ENCODE measurements around the gene RAB3B.

The RAB3B gene

DNA sequence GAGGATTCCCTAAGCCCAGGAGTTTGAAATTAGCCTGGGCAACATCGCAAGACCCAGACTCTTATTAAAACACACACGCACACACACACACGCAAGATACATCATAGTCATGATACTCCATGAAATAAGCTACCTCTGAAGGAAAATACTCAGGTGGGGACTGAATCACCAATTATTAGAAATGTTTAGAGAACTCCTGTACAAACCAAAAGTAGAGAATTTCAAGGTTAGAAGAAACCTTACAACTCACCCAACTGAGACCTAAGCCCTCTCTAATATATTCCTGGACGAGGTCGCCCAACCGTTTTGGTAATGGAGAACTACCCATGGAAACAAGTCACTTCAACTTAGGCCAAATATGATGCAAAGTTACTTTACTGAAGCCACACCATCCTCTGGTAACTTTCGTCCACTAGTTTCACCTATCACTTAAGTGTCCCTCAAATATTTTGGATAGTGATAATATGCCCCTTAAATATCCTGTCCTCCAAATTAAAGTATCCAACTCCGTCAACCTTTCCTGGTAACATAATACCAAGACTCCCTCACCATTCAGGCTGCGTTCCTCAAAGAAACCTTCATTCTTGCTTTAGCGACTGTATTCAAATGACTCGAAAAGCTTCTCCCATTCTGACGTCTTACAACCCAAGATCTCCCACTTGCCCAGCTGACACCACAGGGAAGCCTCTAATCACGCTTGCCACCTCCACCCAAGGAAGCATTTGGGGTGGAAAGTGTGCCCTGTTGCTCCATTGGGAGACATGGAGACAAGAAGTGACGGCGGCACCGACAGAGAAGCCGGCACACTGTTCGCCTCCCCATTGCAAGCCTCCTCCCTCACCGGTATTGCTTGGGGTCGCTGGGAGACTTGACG is 112.8 kb downstream of the RAB3B start:
- TF ChIP-seq CTCF (IDR thresholded peaks at IDR 0.05): no peak

DNA sequence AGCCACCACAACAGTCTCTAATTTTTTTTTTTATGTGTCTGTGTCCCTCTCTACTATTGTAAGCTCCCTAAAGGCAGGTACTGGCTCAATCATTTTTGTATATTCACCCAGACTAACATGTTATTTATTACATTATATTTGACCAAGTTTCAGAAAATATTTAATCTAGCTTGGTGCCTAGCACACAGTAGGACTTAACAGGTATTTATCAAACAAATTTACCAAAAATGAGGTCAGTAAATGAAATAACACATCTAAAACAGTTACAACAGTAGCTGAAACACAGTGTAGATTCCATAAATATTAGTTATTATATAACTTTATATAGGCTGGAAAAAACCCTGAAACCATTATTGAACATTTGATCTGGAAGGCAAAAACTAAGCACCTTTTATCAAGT is 114.7 kb downstream of the RAB3B start:
- no peak for TF ChIP-seq CTCF (IDR thresholded peaks at IDR 0.05)

- TF ChIP-seq CTCF (IDR thresholded peaks at IDR 0.05): no peak
These were observed 115.2 kb downstream of the RAB3B start for GRCh38 chr1:51875291-51875772.

DNA sequence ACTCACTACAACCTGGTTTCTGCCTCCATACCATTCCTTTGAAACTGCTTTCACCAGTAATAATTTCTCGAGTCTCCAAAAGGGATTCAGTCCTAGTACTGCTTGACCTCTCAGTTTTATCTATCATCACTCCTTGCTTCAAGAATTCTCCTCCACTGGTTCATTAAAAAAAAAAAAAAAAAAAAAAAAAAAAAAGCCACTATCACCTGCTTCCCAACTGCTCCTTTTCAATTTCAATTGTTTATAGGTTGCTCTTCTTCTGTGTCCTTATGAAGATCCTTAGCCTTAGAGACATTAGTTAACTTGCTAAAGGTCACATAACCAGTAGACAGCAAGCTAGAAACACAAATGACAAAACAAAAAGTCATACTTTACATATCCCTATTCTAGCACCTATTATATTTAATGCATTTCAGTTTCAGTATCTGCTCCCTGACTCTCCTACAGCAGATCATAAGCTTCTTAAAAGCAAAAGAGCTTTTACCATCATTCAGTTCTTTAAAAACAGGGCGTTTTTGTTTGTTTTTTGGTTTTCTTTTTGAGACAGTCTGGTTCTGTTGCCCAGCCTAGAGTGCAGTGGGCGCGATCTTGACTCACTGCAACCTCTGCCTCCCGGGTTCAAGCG is 119.0 kb downstream of the RAB3B start:
- no peak for TF ChIP-seq CTCF (IDR thresholded peaks at IDR 0.05)

DNA sequence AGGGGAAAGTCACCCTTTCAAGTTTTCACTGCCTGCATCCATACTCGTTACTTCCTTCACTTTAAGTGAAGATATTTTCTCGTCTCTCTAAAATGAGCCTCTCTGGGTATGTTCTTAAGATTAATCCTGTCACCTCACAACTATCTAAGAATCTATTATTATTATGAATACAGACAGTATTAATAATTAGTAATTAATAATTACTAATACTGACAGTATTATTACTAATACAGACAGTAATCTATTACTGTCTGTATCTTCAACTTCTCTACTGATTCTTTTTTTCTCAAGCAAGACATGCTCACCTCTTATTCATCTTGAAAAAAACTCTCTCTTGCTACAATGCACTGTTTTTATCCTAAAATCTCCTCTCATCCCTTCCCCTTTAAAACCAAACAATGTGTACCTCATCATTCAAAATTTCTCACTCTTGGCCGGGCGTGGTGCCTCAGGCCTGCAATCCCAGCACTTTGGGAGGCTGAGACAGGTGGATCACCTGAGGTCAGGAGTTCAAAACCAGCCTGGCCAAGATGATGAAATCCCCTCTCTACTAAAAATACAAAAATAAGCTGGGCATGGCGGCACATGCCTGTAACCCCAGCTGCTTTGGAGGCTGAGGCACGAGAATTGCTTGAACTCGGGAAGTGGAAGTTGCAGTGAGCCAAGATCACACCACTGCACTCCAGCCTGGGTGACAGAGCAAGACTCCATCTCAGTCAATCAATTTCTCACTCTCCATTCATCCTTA is 119.7 kb downstream of the RAB3B start:
- TF ChIP-seq CTCF (IDR thresholded peaks at IDR 0.05): no peak

GRCh38 chr1:51867479-51868232 is 122.8 kb downstream of the RAB3B start:
- TF ChIP-seq CTCF (IDR thresholded peaks at IDR 0.05): no peak

DNA sequence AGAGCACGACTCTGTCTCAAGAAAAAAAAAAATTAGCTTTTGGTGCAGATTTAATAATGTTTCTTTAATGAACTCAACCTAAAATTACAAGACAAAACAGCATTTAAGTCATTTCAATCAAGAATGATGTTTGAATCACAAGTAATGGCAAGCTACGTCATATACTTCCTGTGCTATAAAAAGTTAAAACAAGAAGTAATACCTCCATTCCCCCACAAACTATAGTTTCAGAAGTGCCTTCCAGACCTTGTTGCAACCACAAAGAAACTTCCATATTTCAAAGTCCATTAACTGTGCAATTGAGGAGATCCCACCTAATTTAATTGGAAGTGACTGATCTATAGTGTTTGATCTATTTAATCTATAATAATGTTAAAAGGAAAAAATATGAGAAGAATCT is 127.1 kb downstream of the RAB3B start:
- TF ChIP-seq CTCF (IDR thresholded peaks at IDR 0.05): no peak

Data from LNCAP (cell line).